HL-60 (cell line): ENCODE results near the gene VSIG10L.

Experiments used
- DNase-seq, 2 experiments: peaks; one replicate each; pipeline ENCODE4 v3.0.0-alpha.2; 2010 to 2020; ENCODE audit warnings: low read depth in 1 of 2, low spot score in 1 of 2
- H3K27ac ChIP-seq: fragments of 250-450 bp; sonication (Bioruptor Pico); replicated peaks from 2 replicates; pipeline ENCODE4 v1.5.1; 2020; ENCODE audit warnings: mild to moderate bottlenecking, moderate library complexity
- H3K27me3 ChIP-seq: fragments of 250-450 bp; sonication (Bioruptor Pico); 2 replicates; pipeline ENCODE4 v1.5.1; 2021; ENCODE audit warnings: mild to moderate bottlenecking, moderate library complexity; ENCODE audit not compliant: insufficient read depth, poor library complexity, severe bottlenecking
- H3K4me3 ChIP-seq: replicated peaks from 2 replicates; pipeline ENCODE4 v1.5.1; 2011; ENCODE audit warnings: mild to moderate bottlenecking, control low read depth, low read length; ENCODE audit not compliant: insufficient read depth
- CTCF ChIP-seq: IDR thresholded peaks from one replicate; pipeline ENCODE4 v1.5.1; 2011; ENCODE audit warnings: low read length, control low read depth, inconsistent platforms; ENCODE audit not compliant: insufficient read depth
- GABPA ChIP-seq: IDR thresholded peaks from 2 replicates; pipeline ENCODE4 v1.6.1; 2012; ENCODE audit warnings: low read depth
- POLR2AphosphoS5 ChIP-seq: IDR thresholded peaks from 2 replicates; pipeline ENCODE4 v1.6.1; 2012; ENCODE audit warnings: low read depth
- REST ChIP-seq: IDR thresholded peaks from 2 replicates; pipeline ENCODE4 v1.6.1; 2012; ENCODE audit warnings: low read depth; ENCODE audit not compliant: insufficient replicate concordance
- SPI1 ChIP-seq: IDR thresholded peaks from 2 replicates; pipeline ENCODE4 v1.6.1; 2012; ENCODE audit warnings: low read depth, mild to moderate bottlenecking, borderline replicate concordance
- long read RNA-seq: library from polyadenylated mRNA; unstranded; transcript quantifications from one replicate; pipeline ENCODE4 v2.0.0, GENCODE V29; 2020

Gene VSIG10L
- long read RNA-seq, partial matches to known transcripts, result 4 of 4 reads
- long read RNA-seq, other reads (novel, unspliced or antisense), result 0 of 4 reads

GRCh38 chr19:51341976-51342580 is at the start of gene VSIG10L:
Gene VSIG10L, minus strand, starts transcription at chr19:51342139. Its CDS starts 15 bp downstream, at chr19:51342124.
- no peak within 1 kb of the TSS for H3K27ac ChIP-seq
- TF ChIP-seq REST, result peak; percentile 64
- TF ChIP-seq GABPA, result no peak
- no peak for TF ChIP-seq POLR2AphosphoS5
- no peaks in the 10 kb centered on the region for H3K27me3 ChIP-seq
- no peak within 1 kb of the TSS for H3K4me3 ChIP-seq
- DNase-seq, result no peak

GRCh38 chr19:51391073-51391611 is 49.2 kb upstream of the VSIG10L start:
- no peaks in the 10 kb centered on the region for H3K27me3 ChIP-seq
- H3K27ac ChIP-seq, result no peak overlapping the region
- DNase-seq, result no peak
- TF ChIP-seq REST (no peak), SPI1 (no peak), CTCF (no peak), GABPA (no peak), POLR2AphosphoS5 (no peak)
- no peak overlapping the region for H3K4me3 ChIP-seq

- Histone ChIP-seq H3K27ac (no peak overlapping the region), H3K4me3 (no peak overlapping the region), H3K27me3 (no peaks in the 10 kb centered on the region)
- no peak for DNase-seq
- TF ChIP-seq SPI1, result no peak
- TF ChIP-seq POLR2AphosphoS5, result no peak
- no peak for TF ChIP-seq CTCF
- no peak for TF ChIP-seq GABPA
- no peak for TF ChIP-seq REST
Measured at GRCh38 chr19:51389143-51389542, 47.2 kb upstream of the VSIG10L start.
